NCI-H1048 (cell line): ENCODE data around the gene MXRA8.

Source experiments
- DNase-seq: peaks from one replicate; lab custom pipeline; 2025; lab: John Stamatoyannopoulos, UW

MXRA8 gene

DNA sequence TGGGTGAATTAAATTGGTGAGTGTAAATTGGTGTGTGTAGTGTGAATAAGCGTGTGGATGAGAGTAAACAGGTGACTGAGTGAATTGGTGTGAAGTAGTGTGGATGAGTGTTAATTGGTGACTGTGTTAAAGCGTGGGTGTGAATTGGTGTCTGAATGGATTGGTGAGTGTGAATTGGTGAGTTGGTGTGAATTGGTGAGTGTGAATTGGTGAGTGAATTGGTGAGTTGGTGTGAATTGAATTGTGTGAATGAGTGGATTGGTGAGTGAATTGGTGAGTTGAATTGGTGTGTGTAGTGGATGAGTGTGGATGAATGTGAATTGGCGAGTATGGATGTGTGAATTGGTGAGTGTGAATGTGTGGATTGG is 8.3 kb upstream of the MXRA8 start:
- DNase-seq = no peak

- no peak for DNase-seq
These were observed 7.7 kb upstream of the MXRA8 start for GRCh38 chr1:1365875-1366698.

DNA sequence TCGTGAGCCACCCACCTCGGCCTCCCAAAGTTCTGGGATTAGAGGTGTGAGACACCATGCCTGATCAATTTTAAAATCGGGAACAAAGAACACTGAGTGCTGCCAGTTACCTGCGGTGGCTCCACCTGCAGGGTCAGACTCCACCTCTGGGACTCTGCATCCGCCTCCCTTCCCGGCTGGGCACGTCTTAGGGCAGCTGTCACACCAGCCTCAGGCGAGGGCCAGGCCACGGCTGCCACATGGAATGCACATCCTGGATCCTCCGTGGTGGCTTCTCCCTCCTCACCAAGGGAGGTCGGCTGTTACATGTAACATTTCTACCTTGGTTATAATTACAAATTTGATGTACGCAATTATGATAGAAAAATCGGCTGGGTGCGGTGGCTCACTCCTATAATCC is 5.9 kb upstream of the MXRA8 start:
- DNase-seq = no peak

DNA sequence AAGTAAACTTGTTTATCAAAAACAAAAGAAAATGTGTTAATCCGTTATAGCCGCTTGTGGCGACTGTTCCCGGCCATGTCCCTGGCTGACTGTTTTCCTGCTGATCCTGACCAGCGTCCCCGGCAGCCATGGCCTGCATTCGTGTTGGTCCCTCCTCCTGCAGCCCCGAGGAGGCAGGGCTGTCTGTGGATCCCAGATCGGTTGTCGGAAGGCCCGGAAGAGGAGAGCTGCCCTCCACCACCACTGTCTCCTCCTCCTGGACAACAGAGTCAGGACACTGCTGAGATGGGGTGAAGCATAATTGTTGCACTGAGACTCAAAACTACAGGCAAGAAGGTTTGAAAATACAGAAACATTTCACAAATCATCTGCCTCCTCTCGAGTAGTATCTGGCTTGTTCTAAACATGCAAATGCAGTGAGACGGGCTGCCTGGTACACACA is 3.6 kb upstream of the MXRA8 start:
- DNase-seq = no peak

GRCh38 chr1:1361233-1361981 is 3.1 kb upstream of the MXRA8 start:
- DNase-seq = no peak

DNA sequence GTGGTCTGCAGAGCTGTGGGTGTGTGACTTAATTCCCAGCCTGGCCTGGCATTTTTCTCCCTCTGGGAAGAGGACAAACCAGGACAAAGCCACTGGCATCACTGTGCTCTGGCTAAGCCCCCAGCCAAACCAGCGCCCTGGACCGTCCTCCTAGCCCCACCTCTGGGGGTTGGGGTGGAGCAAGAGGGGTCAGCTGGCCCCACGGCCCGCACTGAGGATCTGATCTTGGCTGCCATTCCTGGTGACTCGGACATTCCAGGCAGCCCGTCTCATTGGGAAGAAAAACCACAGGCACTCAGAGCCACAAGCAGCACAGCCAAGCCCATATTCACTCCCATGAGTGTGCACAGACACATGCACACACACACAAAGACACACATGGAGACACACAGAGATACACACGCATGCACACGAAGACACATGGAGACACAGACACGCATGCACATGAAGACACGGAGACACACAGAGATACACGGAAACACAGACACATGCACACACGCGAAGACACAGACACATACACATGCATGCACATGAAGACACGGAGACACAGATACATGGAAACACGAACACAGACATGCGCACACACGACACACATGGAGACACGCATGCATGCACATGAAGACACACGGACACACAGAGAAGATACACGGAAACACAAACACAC is 2.3 kb upstream of the MXRA8 start:
- no peak for DNase-seq

GRCh38 chr1:1359664-1360468 is 1.5 kb upstream of the MXRA8 start:
- DNase-seq = no peak

DNA sequence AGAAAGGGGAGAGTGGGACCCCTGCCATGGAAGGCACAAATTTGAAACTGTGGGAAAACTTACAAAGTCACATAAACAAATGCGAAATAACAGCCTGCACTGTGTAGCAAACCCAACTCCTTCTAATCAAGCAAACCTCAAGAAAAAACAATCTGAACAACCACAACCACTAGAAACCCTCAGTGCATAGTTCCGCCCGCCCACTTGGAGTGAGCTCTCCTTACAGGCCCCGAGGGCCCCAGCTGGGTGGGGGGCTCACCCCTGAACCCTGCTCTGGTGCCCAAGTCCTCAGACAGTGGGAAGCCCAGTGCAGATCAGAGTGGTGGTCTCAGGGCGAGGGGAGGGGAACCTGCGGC is 931 bp upstream of the MXRA8 start:
- DNase-seq = no peak

DNA sequence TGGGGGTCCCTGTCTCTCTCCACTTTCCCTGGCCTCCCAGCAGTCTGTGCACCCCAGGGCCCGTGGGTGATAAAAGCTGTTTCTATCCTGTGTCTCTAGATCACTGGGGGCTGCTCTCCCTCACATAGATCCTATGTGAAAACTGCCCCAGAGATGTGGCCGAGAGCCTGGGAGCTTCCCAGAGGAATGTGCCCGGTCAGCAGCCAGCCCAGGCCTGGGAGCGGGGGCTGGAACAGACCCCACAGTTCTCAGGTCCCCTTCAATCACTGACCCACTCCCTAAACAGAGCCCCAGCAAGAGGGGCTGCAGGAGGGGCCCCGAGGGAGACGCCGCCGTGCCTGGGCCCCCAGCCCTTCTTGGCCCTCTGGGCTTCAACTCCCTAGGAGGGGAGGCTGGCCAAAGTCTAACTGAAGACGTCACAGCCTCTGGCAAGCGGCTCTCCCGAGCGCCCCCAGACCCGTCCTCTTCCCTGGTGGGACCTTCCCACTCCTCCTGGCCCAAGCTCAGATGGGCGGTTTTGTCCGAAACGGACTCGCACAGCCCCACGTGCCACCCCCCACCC is 403 bp downstream of the MXRA8 start:
- no peak for DNase-seq

DNA sequence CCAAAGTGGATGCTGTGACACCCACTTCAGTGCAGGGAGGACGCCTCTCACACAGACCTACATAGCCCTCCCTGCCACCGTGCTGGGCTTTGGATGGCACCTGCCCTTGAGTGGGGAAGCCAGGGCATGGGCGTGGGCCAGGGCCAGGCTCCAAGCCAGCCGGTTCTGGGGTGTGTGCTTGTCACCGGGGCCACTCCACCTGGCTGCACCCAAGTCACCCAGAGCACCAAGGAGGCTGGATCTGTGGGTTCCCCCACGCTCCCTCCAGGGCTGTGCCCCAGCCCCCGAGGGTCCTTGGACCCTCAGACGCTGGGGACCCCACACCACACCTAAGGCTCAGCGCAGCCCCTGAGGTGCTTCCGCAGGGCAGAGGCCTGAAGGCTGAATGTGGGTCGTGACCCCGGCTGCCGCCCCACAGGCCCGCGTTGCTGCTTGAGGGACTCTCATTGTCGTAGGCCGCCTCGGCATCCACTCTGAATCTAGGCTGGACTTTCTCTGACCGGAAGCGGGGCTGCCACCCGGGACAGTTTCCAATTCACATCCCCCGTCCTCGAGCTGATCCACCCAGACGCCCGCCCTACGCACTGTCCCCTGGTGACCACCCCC is 1.5 kb downstream of the MXRA8 start:
- DNase-seq = no peak

DNA sequence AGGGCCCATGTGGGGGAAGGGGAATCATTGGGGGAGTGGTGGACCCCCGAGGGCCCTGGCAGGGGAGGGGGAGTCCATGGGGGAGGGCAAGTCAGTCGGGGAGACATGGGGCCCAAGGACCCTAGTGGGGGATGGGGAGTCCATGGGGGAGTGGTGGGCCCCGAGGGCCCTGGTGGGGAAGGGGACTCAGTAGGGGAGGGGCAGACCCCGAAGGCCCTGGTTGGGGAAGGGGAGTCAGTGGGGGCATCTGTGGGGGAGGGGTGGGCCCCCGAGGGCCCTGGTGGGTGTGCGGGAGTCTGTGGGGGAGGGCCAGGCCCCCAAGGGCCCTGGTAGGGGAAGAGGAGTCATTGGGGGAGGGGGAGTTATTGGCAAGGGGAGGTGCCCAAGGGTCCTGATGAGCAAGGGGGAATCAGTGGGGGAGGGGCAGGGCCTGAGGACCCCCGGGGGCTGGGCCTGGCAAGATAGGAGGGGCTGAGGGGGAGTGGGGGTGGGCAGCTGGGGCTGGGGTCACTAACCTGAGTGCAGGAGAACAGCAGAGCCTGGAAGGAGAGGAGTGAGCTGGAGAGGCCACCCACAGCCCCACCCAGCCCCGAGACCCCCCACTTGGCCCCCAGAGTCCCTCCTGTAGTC is 2.1 kb downstream of the MXRA8 start:
- no peak for DNase-seq

GRCh38 chr1:1355416-1355815 is 2.9 kb downstream of the MXRA8 start:
- DNase-seq = no peak

DNA sequence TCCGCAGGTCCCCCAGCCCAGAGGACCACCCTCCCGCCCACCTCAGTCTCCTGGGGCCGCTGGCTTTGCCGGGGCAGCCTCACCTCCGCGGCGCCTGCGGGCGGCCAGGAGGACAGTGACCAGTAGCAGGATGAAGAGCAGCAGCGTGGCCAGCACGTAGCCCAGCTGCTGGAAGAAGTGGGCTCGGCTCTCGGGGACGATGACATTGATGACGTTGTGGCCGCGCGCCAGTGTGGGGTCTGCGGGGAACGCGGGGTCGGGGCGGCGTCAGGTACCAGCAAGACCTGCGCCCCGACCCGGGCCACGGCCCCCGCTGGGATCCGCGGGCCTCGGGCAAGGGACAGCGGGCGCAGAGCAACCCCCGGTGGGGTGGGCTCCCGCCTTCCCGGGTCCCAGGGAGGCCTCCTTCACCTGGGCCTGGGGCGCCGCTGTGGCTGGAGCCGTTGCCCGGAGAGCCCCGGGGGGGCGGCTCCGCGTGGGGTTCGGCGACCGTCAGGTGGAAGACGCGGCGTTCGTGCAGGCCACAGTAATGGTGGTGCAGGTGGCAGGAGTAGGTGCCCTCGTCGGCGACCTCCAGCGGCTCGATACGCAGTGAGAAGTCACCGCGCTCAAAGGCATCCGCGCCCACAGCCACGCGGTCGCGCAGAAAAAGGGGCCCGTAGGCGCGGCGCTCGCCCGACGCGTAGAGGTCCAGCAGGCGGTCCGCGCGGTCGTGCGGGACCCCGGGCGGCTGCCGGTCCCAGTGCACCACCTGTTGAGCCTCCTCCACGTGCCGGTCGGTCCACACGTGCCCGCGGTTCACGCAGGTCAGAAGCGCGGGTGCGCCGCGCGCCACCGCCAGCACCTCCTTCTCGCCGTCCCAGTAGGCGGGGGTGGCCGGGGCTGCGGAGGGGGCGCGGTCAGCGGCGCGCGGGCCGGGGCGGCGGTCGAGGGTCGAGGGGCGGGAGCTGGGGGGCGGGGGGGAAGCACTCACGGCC is 3.8 kb downstream of the MXRA8 start:
- DNase-seq = no peak

DNA sequence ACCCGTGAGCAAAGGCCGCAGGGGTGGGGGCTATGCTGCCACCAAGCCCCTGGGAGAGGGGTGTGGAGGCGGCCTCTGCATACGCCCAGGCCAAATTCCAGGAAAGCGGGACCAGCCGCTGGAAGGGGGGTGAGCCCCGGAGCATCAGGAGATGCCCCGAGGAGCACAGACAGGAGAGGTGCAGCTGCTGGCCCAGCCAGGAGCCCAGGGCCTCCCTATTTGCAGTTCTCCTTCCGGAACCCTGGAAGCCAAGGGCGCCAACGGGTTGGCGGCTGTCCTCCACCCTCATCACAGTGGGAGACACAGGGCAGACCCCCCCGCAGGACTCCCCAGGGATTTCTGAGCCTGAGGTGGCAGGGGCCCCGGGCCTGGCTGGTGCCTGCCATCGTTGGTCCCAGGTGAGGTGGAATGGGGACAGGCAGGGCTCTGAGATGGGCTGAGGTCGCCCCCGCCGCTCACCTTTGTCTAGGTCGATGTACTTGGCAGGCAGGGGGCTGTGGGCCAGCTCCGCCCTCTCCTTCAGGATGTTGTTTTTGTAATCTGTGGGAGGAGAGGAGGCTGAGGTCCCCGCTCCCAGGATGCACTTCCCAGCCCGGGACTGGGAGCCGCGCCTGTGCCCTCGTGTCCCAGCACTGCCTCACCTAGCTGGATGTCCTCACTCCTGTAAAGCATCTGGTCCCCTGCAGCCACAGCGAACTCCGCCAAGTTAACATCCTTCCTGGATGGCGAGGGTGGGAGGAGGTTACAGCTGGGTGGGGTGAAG is 4.8 kb downstream of the MXRA8 start:
- no peak for DNase-seq

DNA sequence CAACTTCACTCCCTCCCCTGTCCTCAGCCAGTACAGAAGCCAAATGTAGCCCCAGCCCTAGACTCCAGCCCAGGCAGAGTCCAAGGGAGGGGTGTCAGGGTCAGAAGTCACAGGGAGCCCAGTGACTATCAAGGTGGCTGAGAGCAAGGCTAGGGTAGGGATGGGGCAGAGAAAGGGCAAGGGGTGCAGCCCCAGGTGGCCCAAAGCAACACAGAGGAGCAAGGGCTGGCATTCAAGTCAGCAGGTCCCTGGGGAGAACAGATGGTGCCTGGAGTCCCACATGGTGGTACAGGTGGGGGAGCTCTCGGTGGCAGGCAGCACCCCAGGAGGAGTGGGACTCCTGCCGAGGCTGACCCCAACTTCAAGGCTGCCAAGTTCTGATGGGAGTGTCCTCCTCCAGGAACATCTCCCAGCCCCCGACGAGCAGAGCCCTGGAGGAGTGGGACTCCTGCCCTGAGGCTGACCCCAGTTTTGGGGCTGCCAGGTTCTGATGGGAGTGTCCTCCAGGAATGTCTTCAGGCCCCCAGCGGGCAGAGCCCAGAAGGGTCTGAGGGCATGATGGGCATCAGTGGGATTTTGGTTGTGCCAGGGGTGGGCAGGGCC is 5.5 kb downstream of the MXRA8 start:
- no peak for DNase-seq

- no peak for DNase-seq
These were observed 6.6 kb downstream of the MXRA8 start for GRCh38 chr1:1351511-1352427.

DNA sequence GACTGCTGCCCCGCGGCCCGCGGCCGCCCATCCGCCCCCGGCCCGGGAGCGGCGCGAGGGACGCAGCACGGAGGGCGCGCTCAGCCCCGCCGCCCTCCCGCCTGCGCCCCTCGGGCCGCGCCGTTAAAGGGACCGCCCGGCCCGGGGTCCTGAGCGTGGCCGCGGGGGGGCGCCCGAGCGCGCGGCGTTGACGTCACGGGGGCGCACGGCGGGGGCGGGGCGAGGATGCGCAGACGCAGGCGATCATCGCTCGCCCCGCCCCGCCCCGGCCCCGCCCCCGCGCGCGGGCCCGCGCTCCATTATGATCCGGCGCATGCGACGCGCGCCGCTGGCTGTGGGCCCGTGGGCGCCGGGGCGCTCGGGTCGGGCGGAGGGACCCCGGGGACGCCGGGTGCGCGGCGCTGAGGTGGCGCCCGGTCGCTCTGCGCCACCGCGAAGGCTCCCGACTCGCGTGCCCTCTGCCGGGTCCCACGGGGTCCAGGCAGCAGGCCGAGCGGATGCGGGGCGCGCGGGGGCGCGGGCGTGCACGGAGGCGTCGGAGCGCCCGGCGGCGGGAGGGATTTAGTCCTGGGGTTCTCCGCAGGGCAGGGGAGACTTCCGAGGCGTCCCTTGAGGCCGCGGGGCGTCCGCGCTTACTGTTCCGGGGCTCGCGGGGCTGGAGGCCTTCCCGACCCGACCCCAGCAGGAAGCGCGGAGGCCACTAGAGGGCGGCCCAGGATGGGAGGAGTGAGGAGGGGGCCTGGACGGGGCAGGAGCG is 8.9 kb downstream of the MXRA8 start, which contains the start of gene DVL1:
Gene DVL1 (minus strand): TSS at position 163 of the 757 bp plus-strand sequence. CDS start 353 bp downstream, outside the sequence.
- DNase-seq = no peak
